ENCODE data around the gene ZNF691. TPM values are rescaled to one million over a fixed set of nuclear protein-coding genes. Genes with fewer than 3 reads are reported as not detected.

ZNF691 gene
- total RNA-seq, 1 experiment from 2014 or later = 13.5 TPM

- Histone ChIP-seq H3K27ac (ENCODE audit: low read depth, low read length, poor library complexity, severe bottlenecking) (no peak overlapping the region), H3K4me3 (ENCODE audit: low read depth, low read length, poor library complexity, severe bottlenecking) (no peak overlapping the region), H3K9me3 (ENCODE audit: low read depth, low read length, poor library complexity, severe bottlenecking) (no peaks in the 10 kb centered on the region), H3K27me3 (replicated peaks; ENCODE audit: insufficient read depth, low read depth, low read length, poor library complexity) (peaks cover 11% of the 10 kb centered on the region), H3K36me3 (ENCODE audit: insufficient read depth, low read length, poor library complexity, severe bottlenecking) (no peaks in the 10 kb centered on the region), H3K4me1 (ENCODE audit: insufficient read depth, low read length, poor library complexity, severe bottlenecking) (no peaks in the 10 kb centered on the region)
- intact Hi-C loops (cut with micrococcal nuclease; ENCODE audit: unreplicated experiment) = no loop called here
- POLR2A ChIA-PET (ENCODE audit: low non-redundant PET) = no interaction called here
- CTCF ChIA-PET = no interaction called here
- no peak for TF ChIP-seq EZH2 (IDR thresholded peaks at IDR 0.05; ENCODE audit: borderline replicate concordance, low read depth, low read length, poor library complexity, severe bottlenecking)
- TF ChIP-seq CTCF (conservative IDR thresholded peaks at IDR 0.05; ENCODE audit: low read depth, low read length) = no peak
- no peak for DNase-seq (ENCODE audit: low spot score)
- BruUV-seq (replicated peaks) = no TSS peak
Measured at GRCh38 chr1:42877380-42877779, 31.0 kb downstream of the ZNF691 start.

- Histone ChIP-seq H3K36me3 (ENCODE audit: insufficient read depth, low read length, poor library complexity, severe bottlenecking) (no peaks in the 10 kb centered on the region), H3K9me3 (ENCODE audit: low read depth, low read length, poor library complexity, severe bottlenecking) (no peaks in the 10 kb centered on the region), H3K27ac (ENCODE audit: low read depth, low read length, poor library complexity, severe bottlenecking) (no peak overlapping the region), H3K4me1 (ENCODE audit: insufficient read depth, low read length, poor library complexity, severe bottlenecking) (no peaks in the 10 kb centered on the region), H3K4me3 (ENCODE audit: low read depth, low read length, poor library complexity, severe bottlenecking) (no peak overlapping the region), H3K27me3 (replicated peaks; ENCODE audit: insufficient read depth, low read depth, low read length, poor library complexity) (peaks cover 11% of the 10 kb centered on the region)
- CTCF ChIA-PET = no interaction called here
- no TSS peak for BruUV-seq (replicated peaks)
- no peak for DNase-seq (ENCODE audit: low spot score)
- no peak for TF ChIP-seq EZH2 (IDR thresholded peaks at IDR 0.05; ENCODE audit: borderline replicate concordance, low read depth, low read length, poor library complexity, severe bottlenecking)
- TF ChIP-seq CTCF (conservative IDR thresholded peaks at IDR 0.05; ENCODE audit: low read depth, low read length) = no peak
- POLR2A ChIA-PET (ENCODE audit: low non-redundant PET) = no interaction called here
- intact Hi-C loops (cut with micrococcal nuclease; ENCODE audit: unreplicated experiment) = no loop called here
Measured at GRCh38 chr1:42880384-42880783, 34.0 kb downstream of the ZNF691 start.

- POLR2A ChIA-PET (ENCODE audit: low non-redundant PET) = no interaction called here
- no TSS peak for BruUV-seq (replicated peaks)
- DNase-seq (ENCODE audit: low spot score) = no peak
- Histone ChIP-seq H3K4me1 (ENCODE audit: insufficient read depth, low read length, poor library complexity, severe bottlenecking) (no peaks in the 10 kb centered on the region), H3K27ac (ENCODE audit: low read depth, low read length, poor library complexity, severe bottlenecking) (no peak overlapping the region), H3K9me3 (ENCODE audit: low read depth, low read length, poor library complexity, severe bottlenecking) (no peaks in the 10 kb centered on the region), H3K4me3 (ENCODE audit: low read depth, low read length, poor library complexity, severe bottlenecking) (no peak overlapping the region), H3K27me3 (replicated peaks; ENCODE audit: insufficient read depth, low read depth, low read length, poor library complexity) (no peaks in the 10 kb centered on the region), H3K36me3 (ENCODE audit: insufficient read depth, low read length, poor library complexity, severe bottlenecking) (no peaks in the 10 kb centered on the region)
- intact Hi-C loops (cut with micrococcal nuclease; ENCODE audit: unreplicated experiment) = no loop called here
- no peak for TF ChIP-seq EZH2 (IDR thresholded peaks at IDR 0.05; ENCODE audit: borderline replicate concordance, low read depth, low read length, poor library complexity, severe bottlenecking)
- no peak for TF ChIP-seq CTCF (conservative IDR thresholded peaks at IDR 0.05; ENCODE audit: low read depth, low read length)
- CTCF ChIA-PET = no interaction called here
Measured at GRCh38 chr1:42886046-42886739, 39.8 kb downstream of the ZNF691 start.

Data from A673 (cell line).